Skin of body (tissue), 2 donors: Measurements from ENCODE around the gene FTH1. TPM values are rescaled to one million over a fixed set of nuclear protein-coding genes. Genes with fewer than 3 reads are reported as not detected.

Source experiments
- DNase-seq: peaks from one replicate; lab custom pipeline; 2025; lab: John Stamatoyannopoulos, UW
- total RNA-seq: library from RNA; depleted of rRNA; stranded (reverse); fragments of >200 nt; gene quantifications from one replicate; pipeline ENCODE4 v1.2.3, GENCODE V29; 2014

Gene FTH1
- total RNA-seq, 1 donor from 2014 or later = 666 TPM

GRCh38 chr11:61949169-61950034 is 18.0 kb downstream of the FTH1 start:
- peak; percentile 92 for DNase-seq

- DNase-seq = no peak
Measured at GRCh38 chr11:61948505-61948904, 18.9 kb downstream of the FTH1 start.

GRCh38 chr11:61947486-61948210 is 19.8 kb downstream of the FTH1 start:
- peak; percentile 95 for DNase-seq

- no peak for DNase-seq
Measured at GRCh38 chr11:61946894-61947293, 20.5 kb downstream of the FTH1 start.

GRCh38 chr11:61945191-61945590 is 22.2 kb downstream of the FTH1 start:
- DNase-seq = no peak

GRCh38 chr11:61940466-61940865 is 27.0 kb downstream of the FTH1 start:
- DNase-seq = no peak

- no peak for DNase-seq
Measured at GRCh38 chr11:61935861-61936260, 31.6 kb downstream of the FTH1 start.

- no peak for DNase-seq
Measured at GRCh38 chr11:61930933-61931332, 36.5 kb downstream of the FTH1 start.

GRCh38 chr11:61928606-61929005 is 38.8 kb downstream of the FTH1 start:
- DNase-seq = no peak

GRCh38 chr11:61927501-61927900 is 39.9 kb downstream of the FTH1 start:
- no peak for DNase-seq

GRCh38 chr11:61926235-61926634 is 41.2 kb downstream of the FTH1 start:
- no peak for DNase-seq

GRCh38 chr11:61925736-61926135 is 41.7 kb downstream of the FTH1 start:
- no peak for DNase-seq

- DNase-seq = no peak
Measured at GRCh38 chr11:61924064-61924455, 43.4 kb downstream of the FTH1 start.

GRCh38 chr11:61923166-61924063 is 44.0 kb downstream of the FTH1 start:
- peak; percentile 85 for DNase-seq

GRCh38 chr11:61922539-61922938 is 44.9 kb downstream of the FTH1 start:
- peak; percentile 94 for DNase-seq

- no peak for DNase-seq
Measured at GRCh38 chr11:61921446-61921845, 46.0 kb downstream of the FTH1 start.

- DNase-seq = no peak
Measured at GRCh38 chr11:61919705-61920631, 47.5 kb downstream of the FTH1 start.

- DNase-seq = peak; percentile 35
Measured at GRCh38 chr11:61918938-61919704, 48.3 kb downstream of the FTH1 start.

GRCh38 chr11:61918251-61918937 is 49.0 kb downstream of the FTH1 start:
- no peak for DNase-seq
